ENCODE measurements around the gene RUVBL2. TPM values are rescaled to one million over a fixed set of nuclear protein-coding genes. Genes with fewer than 3 reads are reported as not detected.
A peak's percentile ranks its signal among the peaks of the same experiment; 100 is the strongest.

The RUVBL2 gene
- total RNA-seq, 1 experiment from 2014 or later: 199 TPM

DNA sequence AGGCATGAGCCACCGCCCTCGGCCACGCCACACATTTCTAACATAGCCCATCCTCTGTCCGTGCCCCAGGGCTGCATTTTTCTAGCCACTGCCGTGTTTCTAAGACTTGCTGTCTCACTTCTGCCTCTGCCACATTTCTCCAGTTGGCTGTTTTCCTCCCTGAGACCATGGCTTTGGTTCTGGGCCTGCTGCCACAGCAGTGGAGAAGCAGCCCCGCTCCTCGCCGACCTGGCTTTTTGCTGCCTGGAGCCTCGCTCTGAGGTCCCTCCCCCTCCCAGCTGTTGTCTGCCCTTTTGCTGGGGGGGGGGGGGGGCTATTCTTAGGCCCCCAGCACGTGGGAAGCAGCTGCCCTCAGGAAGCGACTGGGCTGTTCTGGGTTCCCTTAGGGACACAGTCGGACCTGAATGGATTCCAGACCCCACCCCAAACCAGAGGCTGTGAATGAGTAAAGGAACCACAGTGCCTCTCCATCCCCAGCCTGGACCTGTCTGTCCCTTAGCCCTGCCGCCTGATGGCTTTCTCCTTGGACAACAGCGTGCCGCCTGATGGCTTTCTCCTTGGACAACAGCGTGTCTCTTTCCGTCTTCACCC, 3.9 kb upstream of the RUVBL2 start:
- TF ChIP-seq, protein P1, sequence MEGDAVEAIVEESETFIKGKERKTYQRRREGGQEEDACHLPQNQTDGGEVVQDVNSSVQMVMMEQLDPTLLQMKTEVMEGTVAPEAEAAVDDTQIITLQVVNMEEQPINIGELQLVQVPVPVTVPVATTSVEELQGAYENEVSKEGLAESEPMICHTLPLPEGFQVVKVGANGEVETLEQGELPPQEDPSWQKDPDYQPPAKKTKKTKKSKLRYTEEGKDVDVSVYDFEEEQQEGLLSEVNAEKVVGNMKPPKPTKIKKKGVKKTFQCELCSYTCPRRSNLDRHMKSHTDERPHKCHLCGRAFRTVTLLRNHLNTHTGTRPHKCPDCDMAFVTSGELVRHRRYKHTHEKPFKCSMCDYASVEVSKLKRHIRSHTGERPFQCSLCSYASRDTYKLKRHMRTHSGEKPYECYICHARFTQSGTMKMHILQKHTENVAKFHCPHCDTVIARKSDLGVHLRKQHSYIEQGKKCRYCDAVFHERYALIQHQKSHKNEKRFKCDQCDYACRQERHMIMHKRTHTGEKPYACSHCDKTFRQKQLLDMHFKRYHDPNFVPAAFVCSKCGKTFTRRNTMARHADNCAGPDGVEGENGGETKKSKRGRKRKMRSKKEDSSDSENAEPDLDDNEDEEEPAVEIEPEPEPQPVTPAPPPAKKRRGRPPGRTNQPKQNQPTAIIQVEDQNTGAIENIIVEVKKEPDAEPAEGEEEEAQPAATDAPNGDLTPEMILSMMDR (IDR thresholded peaks at IDR 0.05; ENCODE audit: unreplicated experiment): no peak
- Mint-ChIP-seq H3K4me1 (ENCODE audit: low read depth, unreplicated experiment) (peaks cover 25% of the 10 kb centered on the region), H3K27ac (ENCODE audit: unreplicated experiment) (no peak overlapping the region), H3K4me3 (ENCODE audit: low read depth, unreplicated experiment) (no peak overlapping the region), H3K9me3 (ENCODE audit: low read depth, unreplicated experiment) (no peaks in the 10 kb centered on the region), H3K27me3 (ENCODE audit: unreplicated experiment) (no peaks in the 10 kb centered on the region), H3K36me3 (ENCODE audit: insufficient read depth, unreplicated experiment) (peaks cover 68% of the 10 kb centered on the region)
- no peak for DNase-seq
- no TSS peak for BruUV-seq (replicated peaks)
- CTCF ChIA-PET: interaction anchor here (0.6 to 1.1 kb wide), 2 partner anchors 10 to 55 kb away, joined by 3 read pairs; no protein-coding TSS in a partner anchor
- intact Hi-C loops (cut with micrococcal nuclease; ENCODE audit: unreplicated experiment): loop anchor here (10.0 kb wide), 1 partner anchor 235 kb away; no protein-coding TSS in a partner anchor

DNA sequence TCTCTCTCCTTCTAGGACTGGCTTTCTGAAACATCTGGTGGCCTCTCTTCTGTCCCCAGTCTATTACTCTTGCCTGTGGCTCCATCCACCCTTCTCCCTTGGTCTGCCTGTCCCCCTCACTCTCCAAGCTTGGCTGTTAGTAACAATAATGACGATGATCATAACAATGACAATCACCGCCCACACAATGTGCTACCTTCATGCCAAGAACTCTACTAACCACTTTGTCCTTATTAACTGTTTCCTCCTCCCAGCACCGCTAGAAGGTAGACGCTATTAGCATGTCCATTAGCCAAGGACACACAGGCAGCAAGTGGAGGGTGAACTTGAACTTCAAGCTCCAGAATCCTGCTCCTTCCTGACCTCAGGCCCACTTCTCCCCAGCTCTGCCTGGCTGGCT, 3.3 kb upstream of the RUVBL2 start:
- TF ChIP-seq, protein P1 (IDR thresholded peaks at IDR 0.05; ENCODE audit: unreplicated experiment): no peak
- Mint-ChIP-seq H3K27ac (ENCODE audit: unreplicated experiment) (no peak overlapping the region), H3K9me3 (ENCODE audit: low read depth, unreplicated experiment) (no peaks in the 10 kb centered on the region), H3K4me3 (ENCODE audit: low read depth, unreplicated experiment) (no peak overlapping the region), H3K4me1 (ENCODE audit: low read depth, unreplicated experiment) (peaks cover 31% of the 10 kb centered on the region), H3K36me3 (ENCODE audit: insufficient read depth, unreplicated experiment) (peaks cover 74% of the 10 kb centered on the region), H3K27me3 (ENCODE audit: unreplicated experiment) (no peaks in the 10 kb centered on the region)
- CTCF ChIA-PET: no interaction called here
- DNase-seq: no peak
- no TSS peak for BruUV-seq (replicated peaks)
- intact Hi-C loops (cut with micrococcal nuclease; ENCODE audit: unreplicated experiment): loop anchor here (10.0 kb wide), 1 partner anchor 234 kb away; no protein-coding TSS in a partner anchor

DNA sequence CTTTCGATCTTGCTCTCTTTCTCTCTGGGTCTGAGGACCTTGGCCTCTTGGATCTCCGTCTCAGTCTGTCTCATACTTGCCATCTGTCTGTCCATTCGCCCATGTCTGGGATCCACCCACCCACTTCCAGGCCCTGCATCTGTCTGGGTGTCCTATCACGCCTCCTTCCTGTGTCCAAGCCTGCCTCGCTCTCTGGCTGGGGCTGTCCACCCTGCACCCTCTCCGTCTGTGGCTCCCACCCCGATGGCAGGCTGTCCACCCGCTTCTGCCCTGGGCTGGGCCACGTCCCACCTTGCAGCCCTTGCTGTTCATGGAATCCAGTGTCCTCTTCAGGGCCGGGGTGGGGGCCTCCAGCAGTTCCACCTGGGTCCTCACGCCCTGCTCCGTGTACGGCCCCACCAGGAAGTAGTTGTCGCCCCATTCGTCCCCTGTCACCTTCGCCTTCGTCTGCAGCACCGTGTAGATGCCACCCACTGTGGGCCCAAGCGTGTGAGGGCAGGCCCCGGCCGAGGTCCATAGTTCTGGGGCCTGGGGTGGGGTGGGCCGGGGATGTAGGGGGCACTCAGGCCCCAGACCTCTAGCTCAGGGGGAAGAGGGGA, 2.6 kb upstream of the RUVBL2 start:
- no TSS peak for BruUV-seq (replicated peaks)
- DNase-seq: no peak
- CTCF ChIA-PET: interaction anchor here (0.6 to 1.5 kb wide), 2 partner anchors 10 to 37 kb away, joined by 3 to 7 read pairs; partner anchors contain the start of gene BAX
- no peaks in the 10 kb centered on the region for H3K27me3 Mint-ChIP-seq (ENCODE audit: unreplicated experiment)
- no peaks in the 10 kb centered on the region for H3K9me3 Mint-ChIP-seq (ENCODE audit: low read depth, unreplicated experiment)
- H3K36me3 Mint-ChIP-seq (ENCODE audit: insufficient read depth, unreplicated experiment): peaks cover 70% of the 10 kb centered on the region
- intact Hi-C loops (cut with micrococcal nuclease; ENCODE audit: unreplicated experiment): loop anchor here (10.0 kb wide), 1 partner anchor 234 kb away; no protein-coding TSS in a partner anchor
- no peak overlapping the region for H3K27ac Mint-ChIP-seq (ENCODE audit: unreplicated experiment)
- TF ChIP-seq, protein P1 (IDR thresholded peaks at IDR 0.05; ENCODE audit: unreplicated experiment): no peak
- peaks cover 35% of the 10 kb centered on the region for H3K4me1 Mint-ChIP-seq (ENCODE audit: low read depth, unreplicated experiment)
- H3K4me3 Mint-ChIP-seq (ENCODE audit: low read depth, unreplicated experiment): peak overlapping the region; percentile 92

DNA sequence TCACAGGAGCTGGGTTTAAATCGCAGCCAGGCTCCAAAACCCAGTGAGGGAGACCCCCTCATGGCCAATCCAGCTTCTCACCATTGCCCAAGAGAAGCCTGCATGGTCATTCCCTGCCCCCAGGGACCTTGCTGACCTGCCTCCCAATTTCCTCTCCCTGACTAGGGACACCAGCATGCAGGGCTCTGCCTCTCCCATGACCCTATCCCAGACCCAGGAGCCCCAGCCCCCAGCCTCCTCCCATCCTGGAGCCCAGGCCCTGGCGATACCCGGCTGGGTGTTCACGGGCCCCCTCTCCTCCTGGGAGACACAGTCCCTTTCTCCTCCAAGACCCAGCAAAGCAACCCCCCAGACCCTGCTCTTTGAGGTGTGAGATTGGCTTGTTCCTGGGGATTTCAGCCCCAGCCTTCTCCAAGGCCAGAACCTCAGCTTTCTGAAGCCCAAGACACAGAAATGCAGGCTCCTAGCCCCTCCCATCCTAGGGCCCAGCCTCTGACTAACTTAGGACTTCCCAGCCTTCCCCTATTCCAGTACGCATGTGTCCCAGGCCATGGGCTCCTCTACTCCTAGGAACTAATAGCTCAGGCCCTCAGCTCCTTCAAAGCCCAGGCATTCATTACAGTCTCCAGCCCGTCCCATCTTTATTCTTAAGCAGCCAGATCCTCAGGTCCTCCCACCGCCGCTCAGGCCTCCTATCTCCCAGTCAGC, 1.7 kb upstream of the RUVBL2 start:
- peaks cover 35% of the 10 kb centered on the region for H3K4me1 Mint-ChIP-seq (ENCODE audit: low read depth, unreplicated experiment)
- BruUV-seq (replicated peaks): no TSS peak
- H3K27me3 Mint-ChIP-seq (ENCODE audit: unreplicated experiment): no peaks in the 10 kb centered on the region
- peak overlapping the region; percentile 94 for H3K27ac Mint-ChIP-seq (ENCODE audit: unreplicated experiment)
- DNase-seq: peak; percentile 53
- TF ChIP-seq, protein P1 (IDR thresholded peaks at IDR 0.05; ENCODE audit: unreplicated experiment): no peak
- peak overlapping the region; percentile 92 for H3K4me3 Mint-ChIP-seq (ENCODE audit: low read depth, unreplicated experiment)
- intact Hi-C loops (cut with micrococcal nuclease; ENCODE audit: unreplicated experiment): loop anchor here (10.0 kb wide), 1 partner anchor 233 kb away; no protein-coding TSS in a partner anchor
- no peaks in the 10 kb centered on the region for H3K9me3 Mint-ChIP-seq (ENCODE audit: low read depth, unreplicated experiment)
- CTCF ChIA-PET: interaction anchor here (0.5 to 2.3 kb wide), 10 partner anchors 11 to 743 kb away, joined by 3 to 16 read pairs (median 5); partner anchors contain the start of genes BAX and LIN7B
- H3K36me3 Mint-ChIP-seq (ENCODE audit: insufficient read depth, unreplicated experiment): peaks cover 61% of the 10 kb centered on the region

Measured in Calu3 (cell line).